Activated CD8-positive, alpha-beta memory T cell treated with anti-CD3 and anti-CD28 coated beads for 4 hours (primary cell): ENCODE data around the gene NLRP10.

ENCODE experiments used
- DNase-seq, 2 donors: peaks; one replicate each; pipeline ENCODE4 v3.0.0-alpha.2; 2020; ENCODE audit warnings: low read depth in 2 of 2

NLRP10 gene

DNA sequence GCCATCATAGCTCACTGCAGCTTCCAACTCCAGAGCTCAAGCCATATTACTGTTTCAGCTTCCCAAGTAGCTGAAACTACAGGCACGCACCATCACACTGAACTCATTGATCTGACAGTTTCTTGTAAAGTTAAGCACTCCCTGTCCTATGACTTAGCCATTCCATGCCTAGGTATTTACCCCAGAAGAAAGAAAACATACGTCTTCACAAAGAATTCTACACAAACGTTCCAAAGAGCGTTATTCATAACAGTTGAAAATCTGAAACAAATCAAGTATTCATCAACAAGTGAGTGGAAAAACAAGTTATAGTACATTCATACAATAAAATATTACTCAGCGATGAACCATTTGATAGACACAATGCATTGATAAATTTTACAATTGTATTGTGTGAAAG, 7.8 kb upstream of the NLRP10 start:
- no peak for DNase-seq

DNA sequence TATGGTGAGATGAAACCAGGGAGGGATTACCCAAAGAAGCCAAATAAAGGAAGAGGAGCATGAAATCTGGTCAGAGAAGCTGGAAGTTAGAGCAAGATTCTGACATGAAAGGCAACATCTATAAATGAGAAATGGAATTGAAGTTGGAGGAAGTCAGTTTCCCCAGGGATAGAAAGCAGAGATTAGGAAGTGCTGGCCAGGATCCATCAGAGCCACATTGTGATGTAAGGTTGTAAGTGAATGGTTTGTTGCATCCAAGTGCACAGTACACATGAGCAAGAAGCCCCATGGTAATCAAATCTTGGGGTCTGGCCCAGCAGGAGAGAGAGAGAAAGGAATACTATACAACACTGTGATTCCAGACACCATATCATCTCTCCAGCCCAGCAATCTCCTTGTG, 6.6 kb upstream of the NLRP10 start:
- no peak for DNase-seq

DNA sequence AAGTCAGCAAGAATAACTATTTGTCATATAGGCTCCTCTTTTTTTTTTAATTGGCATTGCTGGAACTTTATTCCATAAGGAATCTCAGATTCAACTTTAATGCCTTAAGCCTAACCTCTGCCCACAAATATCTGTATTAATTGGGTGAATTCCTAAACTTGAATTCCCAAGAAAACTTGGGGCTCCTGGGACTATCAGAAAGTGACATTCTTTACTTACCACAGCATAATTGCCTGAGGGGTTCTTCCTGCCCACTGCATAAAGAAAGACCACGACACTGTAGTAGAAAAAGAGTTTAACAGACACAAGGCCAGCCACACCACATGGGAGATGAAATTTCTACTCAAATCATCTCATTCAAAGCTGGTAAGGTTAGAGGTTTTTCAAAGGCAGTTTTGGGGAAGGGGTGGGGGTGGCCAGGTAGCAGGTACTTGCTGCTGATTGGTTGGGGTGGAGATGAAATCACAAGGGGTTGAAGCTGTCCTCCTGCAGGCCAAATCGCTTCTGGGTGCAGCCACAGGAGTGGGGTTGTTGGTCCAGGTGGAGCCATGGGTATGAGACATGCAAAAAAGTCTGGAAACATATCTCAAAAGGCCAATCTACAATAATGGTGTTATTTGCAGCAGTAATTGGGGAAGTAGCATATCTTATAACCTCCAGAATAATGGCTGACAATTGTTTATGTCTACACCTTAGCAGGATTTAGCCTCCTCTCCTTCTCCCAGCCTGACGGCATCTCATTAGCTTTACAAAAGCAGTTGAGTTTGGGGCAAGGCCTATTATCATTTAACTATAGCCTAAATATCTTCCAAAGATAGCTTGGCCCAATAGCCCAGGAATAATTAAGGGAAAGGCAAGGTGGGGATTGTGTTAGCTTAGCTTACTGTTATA, 4.8 kb upstream of the NLRP10 start:
- no peak for DNase-seq

DNA sequence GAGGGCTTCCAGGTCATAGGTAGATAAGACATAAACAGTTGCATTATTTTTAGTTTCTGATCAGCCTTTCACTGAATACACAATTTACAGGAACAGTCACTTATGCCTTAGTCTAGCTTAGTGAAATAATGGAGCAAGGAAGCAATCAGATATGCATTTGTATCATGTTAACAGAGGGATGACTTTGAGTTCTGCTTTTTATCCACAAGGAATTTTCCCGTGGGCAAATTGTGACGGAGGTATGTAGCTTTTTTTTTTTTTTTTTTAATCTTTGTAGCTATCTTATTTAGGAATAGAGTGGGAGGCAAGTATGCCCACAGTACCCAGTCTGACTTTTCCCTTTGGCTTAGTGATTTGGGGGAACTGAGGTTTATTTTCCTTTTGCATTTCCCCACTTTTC, 3.4 kb upstream of the NLRP10 start:
- DNase-seq, result no peak

DNA sequence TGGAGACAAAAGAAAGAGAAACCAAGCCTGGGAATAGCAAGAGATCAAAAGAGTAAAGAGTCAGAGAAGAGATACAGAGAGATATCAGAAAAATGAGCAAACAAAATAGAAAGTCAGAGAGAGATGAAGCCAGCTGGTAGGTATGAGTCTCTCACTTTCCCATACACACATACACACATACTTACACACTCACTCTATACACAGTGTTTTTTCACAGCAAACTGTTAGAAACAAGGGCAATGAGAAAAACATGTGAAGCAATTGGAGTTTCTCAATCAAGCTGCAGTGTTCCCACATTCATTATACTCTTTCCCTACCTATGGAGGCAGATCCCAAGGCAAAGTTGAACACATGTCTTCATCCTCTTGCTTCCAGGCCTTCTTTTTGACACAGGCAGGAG, 2.6 kb upstream of the NLRP10 start:
- DNase-seq, result no peak

DNA sequence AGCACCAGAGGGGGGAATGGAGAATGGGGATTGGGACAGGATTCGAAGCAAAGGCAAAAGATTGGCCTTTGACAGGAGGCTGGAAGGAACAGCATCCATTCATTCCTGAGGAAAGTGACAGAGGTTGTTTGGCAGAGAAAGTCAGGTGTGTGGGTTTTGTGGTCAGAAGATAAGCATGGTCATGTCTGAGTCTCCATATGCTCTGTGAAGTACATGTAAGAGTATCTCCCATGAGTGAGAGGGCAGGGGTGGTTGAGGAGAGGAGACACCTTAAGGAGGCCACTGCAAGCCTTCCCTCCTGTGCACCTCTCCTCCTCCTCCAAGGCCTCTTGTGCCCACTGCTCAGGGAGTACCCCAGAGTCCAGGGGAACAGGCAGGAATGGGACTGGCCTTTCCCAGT, 1.9 kb upstream of the NLRP10 start:
- DNase-seq, result no peak

DNA sequence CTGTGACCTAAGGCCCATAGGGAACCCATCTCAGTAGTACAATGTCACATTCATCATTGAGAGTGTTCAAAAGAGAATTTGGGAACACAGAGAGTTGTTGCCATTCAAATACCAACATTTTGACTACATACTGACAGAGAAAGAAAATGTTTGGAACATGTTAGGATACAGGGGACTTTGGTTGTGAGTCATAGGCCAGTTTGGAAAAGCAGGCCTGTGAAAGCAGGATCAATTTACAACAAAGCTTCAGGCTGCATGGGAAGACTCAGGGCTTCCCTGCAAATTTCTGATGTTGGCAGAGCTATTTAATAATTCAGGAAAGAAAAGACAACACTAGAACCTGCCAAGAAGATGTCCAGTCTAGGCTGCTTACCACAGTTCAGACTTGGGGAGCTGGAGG, 374 bp downstream of the NLRP10 start:
- DNase-seq, result no peak

DNA sequence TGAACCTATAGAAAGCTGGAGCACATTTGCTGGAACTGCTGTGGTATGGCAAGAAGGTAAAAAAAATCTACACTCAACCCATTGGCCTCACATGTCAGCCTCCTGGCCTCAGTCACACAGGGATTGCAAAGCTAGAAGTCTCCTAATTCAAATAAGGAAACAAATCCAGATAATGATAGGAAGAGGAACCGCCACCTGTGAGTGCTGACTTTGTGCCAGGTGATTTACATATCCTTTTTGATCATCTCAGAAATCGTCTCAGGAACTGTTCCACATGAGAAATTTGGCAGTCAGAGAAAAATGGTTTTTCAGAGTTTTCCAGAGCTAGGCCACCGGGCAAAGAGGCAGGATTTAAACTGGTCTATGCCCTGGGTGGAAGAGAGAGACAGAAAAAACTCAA, 986 bp downstream of the NLRP10 start:
- DNase-seq, result no peak

DNA sequence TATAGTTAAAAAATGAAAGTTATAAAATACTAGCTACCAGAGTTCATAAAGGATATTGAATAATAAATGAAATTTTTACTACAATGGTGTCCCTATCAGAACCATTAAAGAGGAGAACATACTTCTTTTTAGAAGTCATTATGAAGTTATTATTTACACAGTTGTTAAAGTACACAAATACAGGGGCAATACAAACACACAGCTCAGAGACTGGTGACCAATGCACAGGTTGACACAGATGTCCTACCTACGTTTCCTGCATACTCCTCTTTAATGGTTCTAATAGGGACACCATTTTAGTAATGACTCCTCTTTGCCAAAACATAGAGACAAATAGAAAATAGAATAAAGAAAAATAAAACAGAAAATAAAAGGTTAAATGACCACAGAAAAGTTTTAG, 10.1 kb downstream of the NLRP10 start:
- DNase-seq, result no peak

DNA sequence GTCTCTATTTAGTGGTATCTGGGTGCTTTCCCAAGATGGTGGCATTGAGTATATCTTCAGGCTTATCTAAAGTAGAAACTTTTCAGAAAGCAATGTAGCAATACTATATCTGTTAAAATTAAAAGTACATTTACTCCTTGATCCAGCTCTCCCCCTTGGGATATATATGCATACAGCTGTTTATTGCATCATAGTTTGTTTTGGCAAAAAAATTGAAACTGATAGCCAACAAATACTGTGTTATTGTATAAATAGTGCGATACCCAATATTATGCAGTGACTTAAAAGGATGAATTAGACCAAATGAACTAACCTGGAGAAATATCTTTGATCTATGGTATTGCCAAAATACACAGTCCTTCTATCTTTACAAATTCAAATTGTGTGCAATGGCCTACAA, 15.3 kb downstream of the NLRP10 start:
- no peak for DNase-seq

DNA sequence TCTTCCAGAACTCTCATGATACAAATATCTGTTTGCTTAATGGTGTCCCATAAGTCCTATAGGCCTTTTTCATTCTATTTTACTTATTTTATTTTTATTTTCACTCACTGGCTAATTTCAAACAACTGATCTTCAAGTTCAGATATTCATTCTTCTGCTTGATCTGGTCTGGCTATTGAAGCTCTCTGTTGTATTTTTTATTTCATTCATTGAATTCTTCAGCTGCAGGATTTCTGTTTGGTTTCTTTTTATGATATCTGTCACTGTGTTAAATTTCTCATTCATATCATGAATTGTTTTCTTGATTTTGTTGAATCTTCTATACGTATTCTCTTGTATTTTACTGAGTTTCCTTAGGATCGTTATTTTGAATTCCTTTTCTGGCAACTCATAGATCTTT, 21.1 kb downstream of the NLRP10 start:
- DNase-seq, result no peak

DNA sequence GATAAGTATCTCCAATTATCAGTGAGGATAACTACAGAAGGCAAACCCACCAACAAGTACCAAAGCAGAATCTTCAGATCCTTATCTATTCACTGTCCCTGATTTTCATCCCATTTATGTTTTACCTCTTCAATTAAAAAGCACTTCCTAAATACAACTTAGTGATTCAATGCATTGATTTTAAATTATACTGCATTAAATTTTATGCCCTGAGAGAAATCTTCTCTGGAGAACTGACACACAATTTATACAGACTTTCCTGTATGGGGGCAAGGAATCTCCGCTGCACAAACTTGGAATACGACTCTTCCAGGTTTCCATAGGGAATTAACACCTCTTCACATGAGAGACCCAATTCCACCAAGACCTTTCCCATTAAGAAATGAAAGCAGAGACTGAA, 23.6 kb downstream of the NLRP10 start, which contains the start of gene OR10A3:
OR10A3 (minus strand) TSS at position 101 of the 400 bp plus-strand sequence. CDS start 2,188 bp downstream, outside the sequence.
- DNase-seq, result no peak

DNA sequence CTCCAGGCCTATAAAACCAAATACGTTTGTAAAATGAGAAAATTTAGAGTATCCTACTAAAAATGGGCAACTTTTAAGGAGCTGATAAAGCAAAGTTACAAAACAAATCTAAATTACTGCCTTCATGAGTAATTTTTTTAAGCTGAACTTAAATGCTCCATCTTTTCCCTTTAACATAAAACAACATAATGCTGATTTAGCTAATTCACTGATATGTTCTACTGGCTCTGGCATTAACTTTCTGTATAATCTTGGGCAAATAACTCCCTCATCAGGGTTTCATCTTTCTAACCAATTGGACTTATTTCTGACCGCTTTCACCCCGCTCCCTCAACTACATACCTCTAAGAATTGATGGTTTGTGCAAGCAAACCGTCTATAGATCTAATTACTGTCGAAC, 24.1 kb downstream of the NLRP10 start:
- DNase-seq, result no peak

DNA sequence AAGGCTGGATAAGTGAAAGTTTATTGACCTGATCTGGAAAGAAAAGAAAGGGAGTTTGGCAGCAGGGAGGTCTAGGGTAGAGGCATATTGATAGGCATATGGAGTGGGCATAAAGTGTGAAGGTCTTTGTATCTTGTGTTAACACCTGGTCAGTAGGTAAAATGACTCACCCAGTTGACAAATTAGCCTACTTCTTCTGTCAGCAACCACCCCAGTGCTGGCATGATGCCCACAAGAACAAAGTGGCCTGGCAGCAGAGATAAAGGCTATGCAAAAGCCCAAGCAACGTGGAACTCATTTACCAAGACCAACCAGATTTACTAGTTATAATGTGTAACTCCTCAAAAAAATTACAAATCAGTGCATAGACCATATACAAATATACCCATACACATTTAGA, 28.6 kb downstream of the NLRP10 start:
- DNase-seq, result no peak

DNA sequence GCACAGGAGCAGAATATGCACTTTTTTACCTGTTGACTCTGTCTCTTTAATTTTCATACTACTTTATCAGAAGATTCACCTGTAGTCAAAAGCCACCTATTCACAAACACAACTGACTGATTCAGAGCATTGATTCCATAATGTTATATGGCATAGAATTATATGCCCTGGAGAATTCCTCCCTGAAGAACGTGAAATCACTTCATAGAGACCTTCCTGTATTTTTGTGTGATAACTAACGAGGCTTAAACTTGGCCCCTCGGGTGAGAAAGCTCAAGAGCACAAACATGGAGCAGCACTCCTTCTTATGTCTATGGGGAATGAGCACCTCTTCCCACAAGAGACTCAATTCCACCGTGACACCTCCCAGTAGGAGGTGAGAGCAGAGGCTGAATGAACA, 34.1 kb downstream of the NLRP10 start, which contains the start of gene OR10A6:
OR10A6 (minus strand) TSS at position 101 of the 400 bp plus-strand sequence. CDS start 2,606 bp downstream, outside the sequence.
- no peak for DNase-seq

DNA sequence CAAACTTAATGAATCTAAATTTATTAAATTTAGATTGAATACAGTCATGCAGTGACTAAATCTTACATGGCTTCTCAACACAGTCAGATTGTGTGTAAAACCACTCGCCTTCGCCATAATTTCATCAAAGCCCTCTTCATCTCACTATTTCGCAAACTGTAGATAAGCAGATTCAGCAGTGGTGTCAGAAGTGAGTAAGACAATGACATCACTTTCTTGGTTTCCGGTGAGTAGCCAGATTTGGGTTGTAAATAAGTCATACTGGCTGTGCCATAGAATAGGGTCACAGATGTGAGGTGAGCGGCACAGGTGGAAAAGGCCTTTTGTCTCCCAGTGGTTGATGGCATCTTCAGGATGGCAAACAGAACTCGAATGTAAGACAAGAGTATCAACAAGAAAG, 37.6 kb downstream of the NLRP10 start:
- no peak for DNase-seq

DNA sequence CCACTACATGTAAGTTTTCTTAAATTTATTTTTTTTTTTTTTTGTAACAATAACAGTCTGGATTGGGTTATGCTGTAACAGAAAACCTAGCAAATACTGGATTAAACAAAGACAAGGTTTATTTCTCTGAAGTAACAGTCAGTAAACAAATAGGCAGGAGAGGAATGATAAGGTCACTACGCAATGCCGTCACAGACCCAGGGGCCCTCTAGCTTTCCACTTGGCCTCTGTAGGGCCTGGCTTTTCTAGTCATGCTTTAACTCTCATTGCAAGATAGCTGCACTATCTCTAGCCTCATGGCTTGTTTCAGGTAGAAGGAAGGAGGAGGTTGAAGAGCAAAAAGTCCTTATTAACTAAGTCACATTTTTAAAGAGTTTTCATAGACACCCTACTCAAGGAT, 40.7 kb downstream of the NLRP10 start:
- no peak for DNase-seq

DNA sequence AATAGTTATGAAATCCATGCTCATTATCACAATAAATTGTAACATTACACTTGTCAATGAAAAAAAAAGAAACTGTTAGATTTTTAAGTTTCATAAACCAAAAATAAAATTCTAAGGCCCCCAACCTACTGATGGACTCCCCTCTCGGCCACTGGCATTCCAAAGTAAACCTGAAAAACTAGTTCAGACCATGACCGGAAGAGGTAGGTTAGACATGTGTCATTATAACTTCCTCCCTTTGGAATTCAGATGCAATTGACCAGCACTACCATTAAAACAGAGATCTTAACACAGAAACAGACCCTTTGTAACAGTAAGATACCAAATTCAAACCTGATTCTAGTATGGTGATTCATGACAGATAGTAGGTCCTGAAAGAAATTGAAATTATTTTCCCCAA, 47.1 kb downstream of the NLRP10 start:
- no peak for DNase-seq
